ENCODE measurements around the gene RAB31.

RAB31 gene

GRCh38 chr18:9902832-9903231, 194.7 kb downstream of the RAB31 start:
- no peak for DNase-seq
- no peak for TF ChIP-seq CTCF (IDR thresholded peaks at IDR 0.05; ENCODE audit: low read depth, low read length, missing control alignments)
- no peak overlapping the region for H3K27ac ChIP-seq
- H3K36me3 ChIP-seq (replicated peaks): no peaks in the 10 kb centered on the region
- H3K4me3 ChIP-seq (ENCODE audit: low read depth, low read length): no peak overlapping the region
- in situ Hi-C loops (cut with HindIII; ENCODE audit: low pct_ligation_motif_present, low sequenced_read_pairs): no loop called here
- H3K27me3 ChIP-seq (replicated peaks): no peaks in the 10 kb centered on the region

DNA sequence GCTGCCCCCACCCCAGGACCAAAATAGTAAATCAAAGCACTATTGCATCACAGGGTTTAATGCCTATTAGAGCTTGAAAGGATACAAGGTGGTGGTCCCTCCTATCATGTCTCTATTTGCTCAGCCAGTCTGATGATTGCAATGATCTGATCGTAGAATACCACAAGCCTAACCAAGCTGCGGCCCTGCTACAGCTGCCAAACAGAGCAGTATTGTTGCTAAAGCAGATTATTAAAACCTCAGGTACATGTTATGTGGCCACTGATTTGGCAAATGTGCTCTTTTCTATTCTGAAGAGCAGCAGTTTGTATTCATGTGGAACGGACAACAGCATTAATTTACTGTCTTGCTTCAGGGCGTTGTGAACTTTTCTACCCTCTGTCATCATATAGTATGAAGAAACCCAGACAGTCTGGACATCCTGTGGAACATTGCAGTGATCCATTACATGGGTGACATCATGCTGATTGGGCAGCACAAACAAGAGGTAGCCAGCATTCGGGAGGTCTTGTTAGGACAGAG, 197.4 kb downstream of the RAB31 start:
- Histone ChIP-seq H3K27ac (no peak overlapping the region), H3K27me3 (replicated peaks) (no peaks in the 10 kb centered on the region), H3K36me3 (replicated peaks) (no peaks in the 10 kb centered on the region), H3K4me3 (ENCODE audit: low read depth, low read length) (no peak overlapping the region)
- no peak for DNase-seq
- TF ChIP-seq CTCF (IDR thresholded peaks at IDR 0.05; ENCODE audit: low read depth, low read length, missing control alignments): no peak
- in situ Hi-C loops (cut with HindIII; ENCODE audit: low pct_ligation_motif_present, low sequenced_read_pairs): no loop called here

DNA sequence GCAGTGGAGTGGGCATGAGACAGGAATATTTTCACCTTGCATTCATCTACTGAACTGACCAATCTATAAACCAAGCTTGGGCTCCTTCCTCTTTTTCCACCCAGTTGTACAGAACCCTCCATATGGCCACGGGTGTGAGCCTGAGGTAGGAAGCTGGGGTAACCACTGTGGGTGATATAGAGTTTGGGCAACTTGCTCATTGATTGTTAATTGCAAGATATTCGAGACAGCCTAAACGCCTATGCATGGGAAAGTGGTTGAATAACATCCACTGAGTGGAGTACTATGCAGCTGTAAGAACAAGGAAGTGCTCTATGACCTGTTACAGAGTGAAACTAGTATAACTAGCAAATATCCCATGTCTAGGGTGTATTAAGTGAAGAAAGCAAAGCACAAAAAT, 198.4 kb downstream of the RAB31 start:
- Histone ChIP-seq H3K4me3 (ENCODE audit: low read depth, low read length) (no peak overlapping the region), H3K36me3 (replicated peaks) (no peaks in the 10 kb centered on the region), H3K27ac (no peak overlapping the region), H3K27me3 (replicated peaks) (no peaks in the 10 kb centered on the region)
- DNase-seq: no peak
- in situ Hi-C loops (cut with HindIII; ENCODE audit: low pct_ligation_motif_present, low sequenced_read_pairs): no loop called here
- TF ChIP-seq CTCF (IDR thresholded peaks at IDR 0.05; ENCODE audit: low read depth, low read length, missing control alignments): no peak

DNA sequence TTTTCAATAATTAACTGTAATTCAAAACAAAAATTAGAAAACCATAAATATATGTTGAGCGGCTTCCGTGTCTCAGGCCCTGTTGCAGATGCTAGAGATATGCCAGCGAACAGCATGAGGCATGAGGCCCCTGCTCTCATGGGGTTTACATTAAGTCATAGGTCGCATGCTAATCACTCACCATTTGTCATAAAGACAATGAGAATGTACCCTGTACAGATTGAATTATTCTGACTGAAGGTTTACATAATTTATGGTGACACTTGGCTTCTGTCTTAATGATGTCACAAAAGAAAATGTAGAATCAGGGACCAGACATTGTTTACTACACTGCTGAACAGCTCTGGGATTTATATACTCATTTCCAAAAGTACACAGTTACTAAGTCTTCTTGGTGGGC, 199.8 kb downstream of the RAB31 start:
- Histone ChIP-seq H3K27ac (no peak overlapping the region), H3K36me3 (replicated peaks) (no peaks in the 10 kb centered on the region), H3K27me3 (replicated peaks) (no peaks in the 10 kb centered on the region), H3K4me3 (ENCODE audit: low read depth, low read length) (no peak overlapping the region)
- TF ChIP-seq CTCF (IDR thresholded peaks at IDR 0.05; ENCODE audit: low read depth, low read length, missing control alignments): no peak
- in situ Hi-C loops (cut with HindIII; ENCODE audit: low pct_ligation_motif_present, low sequenced_read_pairs): no loop called here
- no peak for DNase-seq

DNA sequence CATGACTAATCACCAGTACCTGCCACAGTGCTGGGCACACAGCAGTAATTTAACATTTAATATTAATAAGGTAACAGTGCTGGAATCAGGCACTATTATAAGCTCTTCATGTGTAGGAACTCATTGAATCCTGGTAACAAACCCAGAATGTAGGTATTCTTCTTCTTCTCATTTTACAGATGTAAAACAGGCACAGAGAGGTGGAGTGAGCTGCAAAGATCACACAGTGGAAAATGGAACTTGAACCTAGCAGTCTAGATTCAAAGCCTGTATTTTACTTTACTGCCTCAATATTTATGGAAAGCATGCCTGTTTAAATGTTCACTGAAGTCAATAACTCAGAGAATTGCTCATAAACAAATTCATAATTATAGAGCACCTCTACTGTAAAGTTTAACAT, 202.0 kb downstream of the RAB31 start:
- in situ Hi-C loops (cut with HindIII; ENCODE audit: low pct_ligation_motif_present, low sequenced_read_pairs): no loop called here
- Histone ChIP-seq H3K4me3 (ENCODE audit: low read depth, low read length) (no peak overlapping the region), H3K27ac (no peak overlapping the region), H3K27me3 (replicated peaks) (no peaks in the 10 kb centered on the region), H3K36me3 (replicated peaks) (peaks cover 5% of the 10 kb centered on the region)
- TF ChIP-seq CTCF (IDR thresholded peaks at IDR 0.05; ENCODE audit: low read depth, low read length, missing control alignments): no peak
- no peak for DNase-seq

GRCh38 chr18:9910661-9911060, 202.6 kb downstream of the RAB31 start:
- in situ Hi-C loops (cut with HindIII; ENCODE audit: low pct_ligation_motif_present, low sequenced_read_pairs): no loop called here
- Histone ChIP-seq H3K27ac (no peak overlapping the region), H3K36me3 (replicated peaks) (peaks cover 5% of the 10 kb centered on the region), H3K4me3 (ENCODE audit: low read depth, low read length) (no peak overlapping the region), H3K27me3 (replicated peaks) (no peaks in the 10 kb centered on the region)
- no peak for TF ChIP-seq CTCF (IDR thresholded peaks at IDR 0.05; ENCODE audit: low read depth, low read length, missing control alignments)
- no peak for DNase-seq
